HTERT RPE-1 (cell line): Measurements from ENCODE around the gene ERMAP.
"Not testable (repeated sequence)": the region's sequence is repeated elsewhere in the genome, so short reads cannot be mapped to it uniquely, and the experiment has no call there.

Source experiments
- in situ Hi-C: fragments of 300-500 bp; cut with MboI; formaldehyde crosslinking; loops from 4 replicates; pipeline ENCODE4 v1.14.3; 2020; ENCODE audit warnings: low sequenced_read_pairs

Gene ERMAP

DNA sequence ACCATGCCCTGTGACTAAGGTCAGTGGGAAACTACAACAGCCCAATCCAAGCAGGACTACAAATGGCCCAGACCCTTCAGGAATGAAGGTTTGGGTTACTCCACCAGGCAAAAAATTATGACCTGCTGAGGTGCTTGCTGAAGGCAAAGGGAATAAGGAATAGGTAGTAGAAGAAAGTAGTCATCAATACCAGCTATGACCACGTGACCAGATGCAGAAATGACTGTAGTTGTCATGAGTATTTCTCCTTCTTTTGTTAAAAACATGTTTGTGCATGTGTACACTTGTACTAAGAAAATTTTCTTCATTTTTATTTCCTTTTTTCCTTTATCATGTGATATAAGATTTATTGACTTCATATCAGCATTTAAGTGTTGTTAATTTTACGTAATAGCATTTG, 52.3 kb downstream of the ERMAP start:
- in situ Hi-C loops, result not testable (repeated sequence)

DNA sequence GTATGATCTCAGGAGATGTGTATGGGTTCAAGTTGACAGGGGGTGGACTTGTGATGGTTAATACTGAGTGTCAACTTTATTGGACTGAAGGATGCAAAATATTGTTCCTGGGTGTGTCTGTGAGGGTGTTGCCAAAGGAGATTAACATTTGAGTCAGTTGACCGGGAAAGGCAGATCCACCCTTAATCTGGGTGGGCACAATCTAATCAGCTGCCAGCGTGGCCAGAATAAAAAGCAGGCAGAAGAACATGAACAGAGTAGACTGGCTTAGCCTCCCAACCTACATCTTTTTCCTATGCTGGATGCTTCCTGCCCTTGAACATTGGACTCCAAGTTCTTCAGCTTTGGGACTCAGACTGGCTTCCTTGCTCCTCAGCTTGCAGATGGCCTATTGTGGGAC, 52.8 kb downstream of the ERMAP start:
- in situ Hi-C loops, result not testable (repeated sequence)

GRCh38 chr1:42873108-42873507, 56.2 kb downstream of the ERMAP start:
- in situ Hi-C loops, result not testable (repeated sequence)

DNA sequence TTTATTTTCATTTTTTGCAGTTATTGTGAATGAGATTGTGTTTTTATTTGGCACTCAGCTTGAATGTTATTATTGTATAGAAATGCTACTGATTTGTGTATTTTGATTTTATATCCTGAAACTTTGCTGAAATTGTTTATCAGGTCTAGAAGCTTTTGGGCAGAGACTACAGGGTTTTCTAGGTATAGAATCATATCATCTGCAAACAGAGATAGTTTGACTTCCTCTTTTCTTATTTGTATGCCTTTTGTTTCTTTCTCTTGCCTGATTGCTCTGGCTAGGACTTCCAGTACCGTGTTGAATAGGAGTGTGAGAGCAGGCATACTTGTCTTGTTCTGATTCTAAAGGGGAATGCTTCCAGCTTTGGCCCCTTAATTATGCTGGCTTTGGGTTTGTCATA, 56.7 kb downstream of the ERMAP start:
- in situ Hi-C loops, result no loop called here

DNA sequence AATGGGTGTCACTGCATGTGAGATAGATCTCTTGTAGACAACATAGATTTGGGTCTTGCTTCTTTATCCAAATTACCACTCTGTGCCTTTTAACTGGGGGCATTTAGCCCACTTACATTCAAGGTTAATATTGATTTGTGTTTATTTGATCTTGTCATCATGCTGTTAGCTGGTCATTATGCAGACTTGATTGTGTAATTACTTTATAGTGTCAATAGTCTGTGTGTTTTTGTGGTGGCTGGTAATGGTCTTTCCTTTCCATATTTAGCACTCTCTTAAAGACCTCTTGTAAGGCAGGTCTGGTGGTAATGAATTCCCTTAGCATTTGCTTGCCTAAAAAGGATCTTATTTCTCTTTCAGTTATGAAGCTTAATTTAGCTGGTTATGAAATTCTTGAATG, 59.1 kb downstream of the ERMAP start:
- in situ Hi-C loops, result no loop called here

DNA sequence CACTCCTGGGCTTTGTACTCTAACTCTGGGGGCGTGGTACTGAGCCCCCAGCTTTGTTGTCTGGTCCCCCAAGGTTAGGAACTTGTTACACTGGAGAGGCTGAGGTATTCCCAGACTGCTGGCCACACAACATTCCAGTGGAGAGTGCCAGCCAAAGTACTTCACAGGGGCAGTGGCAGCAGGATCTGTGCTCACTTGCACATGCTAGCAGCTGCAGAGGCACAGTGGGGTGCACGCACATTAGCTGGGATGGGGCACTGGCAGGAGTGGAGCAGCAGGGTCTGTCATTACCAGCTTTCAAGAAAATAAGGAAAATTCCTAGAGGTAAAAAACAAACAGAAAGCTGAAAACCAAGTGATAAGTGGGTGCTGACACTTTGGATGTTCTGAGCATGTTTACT, 60.5 kb downstream of the ERMAP start:
- in situ Hi-C loops, result no loop called here

- in situ Hi-C loops, result no loop called here
Observed at GRCh38 chr1:42880384-42880783, 63.5 kb downstream of the ERMAP start.

DNA sequence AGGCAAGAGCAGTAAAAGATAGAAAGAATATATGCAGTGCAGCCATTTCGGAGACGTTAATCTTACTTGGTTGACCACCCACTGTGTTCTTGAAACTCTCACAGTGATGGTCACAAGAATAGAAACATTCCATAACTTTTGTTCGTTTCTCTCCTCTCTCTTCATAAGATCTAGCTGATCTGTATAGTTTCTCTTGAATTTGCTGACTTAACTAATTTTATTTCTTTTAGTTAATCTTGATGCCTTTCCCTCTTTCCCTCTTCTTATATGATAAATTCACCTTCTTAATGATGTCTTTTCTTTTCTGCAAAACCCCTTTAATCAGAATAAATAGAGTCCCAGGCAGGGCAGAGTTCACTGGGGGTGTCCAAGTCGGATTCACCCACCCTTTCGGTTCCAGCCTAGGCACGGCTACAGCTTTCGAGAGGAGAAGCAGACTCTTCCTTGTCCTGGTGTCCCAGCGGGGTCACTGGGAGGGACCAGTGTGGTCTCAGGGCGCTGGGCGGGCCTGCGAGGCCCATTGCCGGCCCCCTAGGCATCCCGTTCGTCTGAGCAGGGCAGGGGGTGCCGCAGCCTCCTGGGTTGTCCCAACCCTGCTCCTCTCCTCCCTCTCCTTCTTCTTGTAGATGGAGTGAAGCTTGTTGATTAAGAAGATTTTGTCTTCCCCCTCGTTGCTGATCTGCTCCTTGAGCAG, 69.3 kb downstream of the ERMAP start:
- in situ Hi-C loops, result no loop called here

- in situ Hi-C loops, result no loop called here
Observed at GRCh38 chr1:42886800-42887199, 69.9 kb downstream of the ERMAP start.

DNA sequence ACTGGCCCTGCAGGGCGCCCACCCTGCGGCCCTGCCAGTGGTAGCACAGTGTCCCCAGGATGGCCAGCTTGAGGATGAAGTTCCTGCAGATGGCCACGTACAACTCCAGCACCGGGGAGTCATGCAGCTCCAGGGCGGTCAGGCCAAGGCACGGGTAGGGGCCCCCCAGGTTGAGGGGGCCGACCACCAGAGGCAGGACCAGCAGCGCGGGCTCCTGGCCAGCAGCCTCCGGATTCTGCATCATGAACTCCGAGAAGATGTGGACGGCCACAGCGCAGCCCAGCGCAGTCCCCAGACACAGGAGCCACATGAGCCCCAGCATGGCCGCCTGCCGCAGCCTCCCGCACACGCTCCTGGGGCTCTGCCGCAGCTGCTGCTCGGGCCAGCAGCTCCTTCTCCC, 70.4 kb downstream of the ERMAP start:
- in situ Hi-C loops, result no loop called here

GRCh38 chr1:42888013-42888633, 71.2 kb downstream of the ERMAP start:
- in situ Hi-C loops, result no loop called here

DNA sequence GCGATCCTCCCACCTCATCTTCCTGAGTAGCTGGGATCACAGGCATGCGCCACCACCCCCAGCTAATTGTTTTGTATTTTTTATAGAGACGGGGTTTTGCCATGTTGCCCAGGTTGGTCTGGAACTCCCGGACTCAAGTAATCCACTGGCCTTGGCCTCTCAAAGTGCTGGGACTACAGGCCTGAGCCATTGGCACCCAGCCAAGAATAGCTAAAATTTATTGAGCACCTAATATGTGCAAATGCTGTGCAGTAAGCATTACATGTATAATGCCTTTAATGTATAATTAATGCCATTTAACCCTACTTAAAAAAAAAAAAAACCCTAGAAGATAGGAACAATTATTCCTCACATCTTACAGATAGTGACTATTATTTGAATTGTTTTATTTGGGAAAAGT, 72.3 kb downstream of the ERMAP start:
- in situ Hi-C loops, result no loop called here

DNA sequence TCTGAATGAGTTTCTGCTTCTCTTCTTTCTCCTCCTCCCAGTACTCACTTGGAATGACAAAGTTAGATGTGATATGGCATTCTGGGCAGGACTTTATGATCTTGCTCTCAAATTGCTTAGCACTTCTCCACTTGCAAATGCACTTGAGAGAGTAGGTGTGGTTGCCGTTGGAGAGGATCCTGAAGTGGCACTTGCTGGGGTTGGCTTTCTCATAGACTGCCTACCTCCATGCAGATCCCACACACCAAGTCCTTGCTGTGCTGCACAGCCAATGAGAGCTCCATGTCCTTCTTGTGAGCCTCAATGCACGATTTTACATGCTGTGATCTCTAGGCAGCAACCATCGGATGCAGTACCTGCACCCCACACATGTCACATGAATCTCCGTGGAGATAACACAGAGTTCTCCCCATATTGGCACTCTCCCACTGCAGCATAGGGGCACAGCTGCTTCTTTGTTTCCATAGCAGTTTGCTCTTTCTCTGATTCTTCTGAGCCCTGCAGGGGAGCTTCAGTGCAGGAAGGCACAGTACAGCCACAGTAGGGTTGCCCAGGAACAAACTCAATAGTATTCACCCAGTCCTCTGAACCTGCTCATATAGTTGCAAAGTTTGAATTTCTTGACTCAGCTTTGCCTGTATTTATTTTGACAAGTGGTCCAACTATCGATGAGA, 74.7 kb downstream of the ERMAP start:
- in situ Hi-C loops, result no loop called here
